ENCODE measurements around the gene COL26A1.

The COL26A1 gene

GRCh38 chr7:101373812-101374614, 11.3 kb downstream of the COL26A1 start:
- peak; percentile 53 for DNase-seq

GRCh38 chr7:101374990-101375389, 12.3 kb downstream of the COL26A1 start:
- DNase-seq: no peak

DNA sequence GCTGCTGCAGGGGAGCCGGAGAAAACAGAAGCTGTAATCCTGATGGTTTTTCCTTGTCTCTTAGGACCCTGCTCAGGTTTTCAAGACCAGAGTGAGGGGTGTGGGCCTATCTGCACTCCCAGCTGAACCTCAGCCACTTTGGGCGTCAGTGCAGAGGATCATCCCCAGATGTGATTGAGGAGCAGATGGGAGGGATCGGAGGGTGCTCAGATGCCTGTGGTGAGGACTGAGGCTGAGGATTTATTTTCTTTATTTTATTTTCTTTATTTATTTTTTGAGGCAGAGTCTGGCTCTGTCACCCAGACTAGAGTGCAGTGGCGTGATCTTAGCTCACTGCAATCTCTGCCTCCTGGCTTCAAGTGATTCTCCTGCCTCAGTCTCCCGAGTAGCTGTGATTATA, 13.9 kb downstream of the COL26A1 start:
- no peak for DNase-seq

- no peak for DNase-seq
These were observed 14.6 kb downstream of the COL26A1 start for GRCh38 chr7:101377189-101377736.

GRCh38 chr7:101378751-101379174, 16.1 kb downstream of the COL26A1 start:
- DNase-seq: peak; percentile 59

DNA sequence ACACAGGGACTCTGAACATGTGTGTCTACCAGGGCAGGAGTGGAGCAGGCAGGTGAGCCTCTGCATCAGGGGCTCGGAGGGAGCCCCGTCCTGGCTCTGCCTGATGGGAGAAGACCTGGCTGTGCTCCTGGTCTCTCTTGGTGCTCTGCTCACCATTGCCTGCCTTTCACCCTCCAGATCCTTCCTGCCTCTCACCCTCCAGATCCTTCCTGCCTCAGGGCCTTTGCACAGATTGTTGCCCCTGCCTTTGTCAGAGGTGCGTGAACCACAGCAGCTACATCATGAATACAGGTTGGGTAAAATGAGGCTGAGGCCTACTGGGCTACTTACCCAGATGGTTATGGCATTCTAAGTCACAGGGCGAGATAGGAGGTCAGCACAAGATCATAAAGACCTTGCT, 16.6 kb downstream of the COL26A1 start:
- no peak for DNase-seq

DNA sequence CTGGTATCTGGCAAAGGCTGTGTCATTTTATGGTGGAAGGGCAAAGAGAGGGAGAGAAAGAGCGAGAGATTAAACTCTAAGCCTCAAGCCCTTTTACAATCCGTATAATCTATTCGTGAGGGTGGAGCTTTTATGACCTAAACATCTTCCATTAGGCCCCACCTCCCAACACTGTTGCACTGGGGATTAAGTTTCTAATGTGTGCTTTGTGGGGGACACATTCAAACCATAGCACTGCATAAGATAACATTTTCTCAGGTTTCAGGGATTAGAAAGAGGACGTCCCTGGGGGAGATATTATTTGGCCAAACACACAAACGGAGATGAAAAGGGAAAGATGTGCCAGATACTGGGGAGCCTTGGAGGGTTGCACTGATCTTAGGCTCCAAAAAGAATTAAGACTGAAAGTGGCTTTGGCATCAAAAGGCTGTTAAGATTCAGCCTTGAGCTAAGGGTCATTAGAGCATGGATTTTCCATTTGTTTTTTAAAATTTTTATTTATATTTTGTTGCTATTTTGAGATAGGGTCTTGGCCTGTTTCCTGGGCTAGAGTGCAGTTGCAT, 19.0 kb downstream of the COL26A1 start:
- DNase-seq: no peak

GRCh38 chr7:101382937-101383336, 20.3 kb downstream of the COL26A1 start:
- no peak for DNase-seq

DNA sequence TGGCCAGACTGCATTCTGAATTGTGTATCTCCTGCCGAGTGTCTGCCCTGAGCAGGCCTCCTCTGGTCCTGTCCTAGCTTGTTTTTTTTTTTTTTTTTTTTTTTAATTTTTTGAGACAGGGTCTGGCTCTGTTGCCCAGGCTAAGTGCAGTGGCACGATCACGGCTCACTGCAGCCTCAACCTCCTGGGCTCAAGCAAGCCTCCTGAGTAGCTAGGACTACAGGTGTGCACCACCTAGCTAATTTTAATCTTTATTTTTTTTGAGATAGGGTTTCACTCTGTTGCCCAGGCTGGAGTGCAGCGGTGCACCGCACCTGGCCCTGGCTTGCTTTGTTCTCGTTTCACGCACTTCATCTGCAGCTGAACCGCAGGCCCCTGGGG, 23.5 kb downstream of the COL26A1 start:
- no peak for DNase-seq

GRCh38 chr7:101386558-101387231, 24.0 kb downstream of the COL26A1 start:
- DNase-seq: peak; percentile 85

GRCh38 chr7:101390901-101391301, 28.2 kb downstream of the COL26A1 start:
- peak; percentile 70 for DNase-seq

DNA sequence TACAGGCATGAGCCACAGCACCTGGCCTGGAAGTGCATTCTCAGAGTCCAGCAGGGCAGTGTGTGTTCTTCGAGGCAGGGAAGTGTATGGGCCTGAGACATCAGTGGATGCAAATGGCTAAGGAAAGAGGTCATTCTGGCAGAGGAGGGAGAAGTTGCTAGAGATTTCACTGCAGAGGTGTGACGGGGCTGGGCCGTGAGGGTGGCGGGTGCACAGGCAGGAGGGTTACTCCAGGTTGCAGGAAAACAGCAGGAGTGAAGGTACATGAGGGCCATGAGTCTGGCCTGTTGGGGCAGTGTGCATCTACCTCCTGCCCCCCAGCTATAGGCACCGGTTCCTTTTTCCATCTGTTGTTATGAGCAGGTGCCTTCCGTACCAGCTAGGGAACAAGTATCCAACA, 29.3 kb downstream of the COL26A1 start:
- DNase-seq: no peak

DNA sequence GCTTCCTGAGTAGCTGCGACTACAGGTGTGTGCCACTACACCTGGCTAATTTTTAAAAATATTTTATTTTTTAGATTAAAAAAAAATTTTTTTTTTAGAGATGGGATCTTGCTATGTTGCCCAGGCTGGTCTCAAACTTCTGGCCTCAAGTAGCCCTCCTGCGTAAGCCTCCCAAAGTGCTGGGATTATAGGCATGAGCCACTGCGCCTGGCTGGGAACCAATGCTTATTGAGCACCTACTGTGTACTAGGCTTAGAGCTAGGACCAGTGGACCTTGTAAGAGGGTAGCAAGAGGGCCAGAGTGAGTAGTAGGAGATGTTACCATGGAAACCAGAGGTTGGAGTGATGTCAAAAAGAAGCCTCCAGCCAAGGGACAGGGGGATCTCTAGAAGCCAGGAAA, 31.2 kb downstream of the COL26A1 start:
- no peak for DNase-seq

DNA sequence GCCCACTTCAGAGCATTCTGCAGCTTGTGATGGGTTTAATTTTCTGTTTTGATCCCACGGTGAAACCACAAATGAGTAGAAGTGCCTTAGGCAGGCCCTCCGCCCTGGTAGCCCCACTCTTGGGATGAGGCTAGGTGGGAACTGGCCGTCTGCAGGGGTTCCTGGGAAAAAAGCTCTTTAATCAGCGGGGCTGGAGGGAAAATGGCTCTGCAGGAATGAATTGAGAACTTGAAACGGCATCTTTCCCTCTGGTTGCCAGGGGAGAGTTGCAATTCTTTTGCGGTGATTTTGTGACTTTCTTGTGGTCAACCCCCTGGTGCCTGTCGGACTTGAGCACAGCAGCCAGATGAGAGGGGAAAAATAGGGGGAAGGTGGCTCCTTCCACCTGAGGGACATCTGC, 32.7 kb downstream of the COL26A1 start:
- DNase-seq: no peak

DNA sequence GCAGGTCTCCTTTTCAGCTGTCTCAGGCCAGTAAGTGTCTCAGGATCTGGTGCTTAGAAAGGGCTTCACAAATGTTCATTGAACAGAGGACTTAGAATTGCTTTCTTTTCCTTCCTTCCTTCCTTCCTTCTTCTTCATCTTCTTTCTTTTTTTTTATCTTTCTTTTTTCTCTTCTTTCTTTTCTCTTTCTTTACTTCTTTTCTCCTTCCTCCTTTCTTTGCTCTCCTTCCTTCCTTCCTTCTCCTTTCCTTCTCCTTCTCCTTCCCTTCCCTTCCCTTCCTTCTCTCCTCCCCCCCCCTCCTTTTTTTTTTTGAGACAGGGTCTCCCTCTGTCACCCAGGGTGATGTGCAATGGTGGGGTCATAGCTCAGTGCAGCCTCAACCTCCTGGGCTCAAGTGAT, 34.6 kb downstream of the COL26A1 start:
- DNase-seq: no peak

DNA sequence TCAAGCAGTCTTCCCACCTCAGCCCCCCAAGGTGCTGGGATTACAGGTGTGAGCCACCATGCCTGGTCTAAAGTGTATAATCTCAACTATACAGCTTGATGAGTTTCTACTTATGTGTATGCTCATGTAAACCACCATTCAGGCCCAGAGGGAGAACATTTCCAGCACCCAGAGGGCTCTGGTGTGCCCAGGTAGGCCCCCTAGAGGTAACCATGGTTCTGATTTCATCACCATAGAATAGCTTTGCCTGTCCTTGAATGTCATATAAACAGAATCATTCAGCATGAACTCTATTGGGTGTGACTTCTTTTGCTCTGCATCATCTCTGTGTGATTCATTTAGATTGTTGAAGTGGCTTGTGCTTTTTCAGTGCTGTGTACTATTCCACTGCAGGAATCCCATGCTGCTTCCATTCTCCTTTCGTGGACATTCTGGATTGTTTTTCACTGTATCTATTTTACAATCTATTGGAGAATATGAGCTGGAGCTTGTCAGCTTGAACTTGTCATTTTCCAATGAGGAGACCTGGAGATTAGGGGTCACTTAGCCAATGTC, 35.2 kb downstream of the COL26A1 start:
- DNase-seq: no peak

DNA sequence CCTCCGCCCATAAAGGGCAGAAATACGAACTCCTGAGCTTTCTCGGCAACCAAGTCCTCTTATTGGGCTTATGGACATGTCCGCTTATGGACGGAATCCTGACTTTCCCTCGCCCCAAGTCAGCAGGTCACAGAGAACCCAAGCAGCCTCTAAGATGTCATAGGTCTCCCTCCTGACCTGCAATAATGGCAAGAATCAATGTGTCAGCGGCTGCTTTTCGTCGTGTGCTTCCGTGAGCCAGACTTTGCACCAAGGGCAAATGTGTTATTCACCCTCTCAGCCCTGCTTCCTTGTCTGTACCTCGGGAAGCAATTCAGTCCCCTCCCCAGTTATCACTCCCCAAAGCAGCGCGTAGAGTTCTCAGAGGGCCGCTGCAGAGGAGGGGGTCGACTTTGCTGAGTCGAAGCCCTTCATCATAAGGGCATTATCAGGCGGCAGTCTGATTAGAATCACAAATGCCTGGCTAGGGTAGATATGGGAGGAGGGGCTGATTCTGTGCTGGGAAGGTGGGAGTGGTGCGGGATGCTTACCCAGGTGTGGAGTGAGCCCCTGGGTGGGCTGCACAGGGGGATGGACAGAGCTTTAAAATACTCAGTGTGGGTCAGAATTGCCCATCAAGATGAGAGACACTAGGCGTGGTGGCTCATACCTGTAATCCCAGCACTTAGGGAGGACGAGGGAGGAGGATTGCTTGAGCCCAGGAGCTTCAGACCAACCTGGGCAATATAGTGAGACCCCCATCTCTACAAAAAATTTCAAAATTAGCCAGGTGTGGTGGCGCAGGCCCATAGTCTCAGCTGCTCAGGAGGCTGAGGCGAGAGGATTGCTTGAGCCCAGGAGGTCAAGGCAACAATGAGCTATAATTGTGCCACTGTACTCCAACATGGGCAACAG, 36.0 kb downstream of the COL26A1 start:
- DNase-seq: no peak

DNA sequence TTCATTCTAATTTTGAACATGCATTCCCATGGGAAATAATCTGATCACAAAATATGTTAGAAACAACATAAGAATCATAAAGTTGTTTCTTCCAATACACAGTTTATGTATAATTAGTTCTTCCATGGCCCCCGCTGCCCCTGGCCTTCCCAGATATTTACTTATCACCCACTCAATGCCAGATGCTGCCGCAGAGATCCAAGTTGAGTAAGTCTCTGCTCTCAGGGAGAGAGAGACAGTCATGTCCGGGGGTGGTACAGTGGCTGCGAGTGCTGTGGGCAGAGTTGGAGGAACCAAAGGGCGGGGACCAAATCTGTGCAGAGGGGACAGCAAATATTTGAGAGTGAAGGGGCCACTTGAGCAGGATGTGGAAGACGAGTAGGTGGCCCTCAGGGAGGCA, 37.1 kb downstream of the COL26A1 start:
- peak; percentile 31 for DNase-seq

- DNase-seq: no peak
These were observed 38.1 kb downstream of the COL26A1 start for GRCh38 chr7:101400751-101401150.

DNA sequence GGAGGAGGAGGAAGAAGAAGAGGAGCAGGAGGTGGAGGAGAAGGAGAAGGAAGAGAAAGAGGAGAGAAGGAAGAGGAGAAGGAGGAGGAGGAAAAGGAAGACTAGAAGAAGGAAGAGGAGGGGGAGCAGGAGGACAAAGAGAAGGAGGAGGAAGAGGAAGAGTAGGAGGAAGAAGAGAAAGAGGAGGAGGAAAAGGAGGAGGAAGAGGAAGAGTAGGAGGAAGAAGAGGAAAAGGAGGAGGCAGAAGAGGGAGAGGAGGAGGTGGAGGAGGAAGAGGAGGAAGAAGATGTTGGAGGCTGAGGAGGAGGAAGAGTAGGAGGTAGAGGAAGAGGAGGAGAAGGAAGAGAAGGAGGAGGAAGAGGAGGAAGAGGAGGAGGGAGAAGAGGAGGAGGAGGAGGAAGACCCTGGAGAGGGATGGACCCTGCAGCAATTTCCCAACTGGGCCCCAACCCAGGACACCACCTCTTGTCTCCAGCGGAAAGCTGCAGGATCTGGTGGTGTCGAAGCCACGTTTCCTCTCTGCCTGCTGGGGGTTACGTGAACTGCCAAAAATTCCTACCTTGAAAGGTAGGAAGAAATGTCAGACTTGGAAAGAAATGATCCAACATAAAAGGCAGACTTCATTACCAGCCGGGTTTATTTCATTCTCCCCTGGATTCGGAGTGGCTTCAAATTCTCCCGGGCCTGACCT, 38.9 kb downstream of the COL26A1 start:
- DNase-seq: no peak

GRCh38 chr7:101402081-101402779, 39.6 kb downstream of the COL26A1 start:
- no peak for DNase-seq

Measured in femur (tissue), 1 donor.